ENCODE results near the gene TGFBR1.
"Not testable (repeated sequence)": the region's sequence is repeated elsewhere in the genome, so short reads cannot be mapped to it uniquely, and the experiment has no call there.

TGFBR1 gene

GRCh38 chr9:99192786-99193465 lies 88.0 kb downstream of the TGFBR1 start:
- DNase-seq, result no peak

- DNase-seq, result no peak
Measured at GRCh38 chr9:99193466-99193821, 88.5 kb downstream of the TGFBR1 start.

GRCh38 chr9:99196484-99196883 lies 91.6 kb downstream of the TGFBR1 start:
- not testable (repeated sequence) for DNase-seq

GRCh38 chr9:99197124-99197630 lies 92.3 kb downstream of the TGFBR1 start:
- no peak for DNase-seq

GRCh38 chr9:99197987-99198386 lies 93.1 kb downstream of the TGFBR1 start:
- no peak for DNase-seq

GRCh38 chr9:99199938-99200539 lies 95.1 kb downstream of the TGFBR1 start:
- DNase-seq, result no peak

- DNase-seq, result no peak
Measured at GRCh38 chr9:99201603-99202002, 96.7 kb downstream of the TGFBR1 start.
